K562 (cell line): Measurements from ENCODE around the gene JAKMIP2. TPM values are rescaled to one million over a fixed set of nuclear protein-coding genes. Genes with fewer than 3 reads are reported as not detected.

ENCODE experiments used
- ATAC-seq: fragments of 200-7000 bp; cut with Tn5 transposase; 3 replicates; pipeline ENCODE4 v1.9.1; 2020; ENCODE audit warnings: moderate library complexity
- BruUV-seq: library from RNA; stranded (reverse); fragments of 400-500 nt; replicated peaks from 2 replicates; lab custom pipeline; 2021; lab: Mats Ljungman, UMichigan
- CTCF ChIA-PET: fragments of 300-600 bp; formaldehyde crosslinking; extraction: SDS; loops from one replicate; lab custom pipeline; 2021; ENCODE audit warnings: low intra/inter-chr PET ratio; lab: Yijun Ruan, JAX
- POLR2A ChIA-PET: fragments of 300-600, 350-650 bp; sonication (Branson Sonifier 250); formaldehyde crosslinking; extraction: SDS; loops from one replicate; lab custom pipeline; 2021; ENCODE audit warnings: antibody characterized with exemption, inconsistent platforms; lab: Yijun Ruan, JAX
- DNase-seq, 4 experiments: peaks; one replicate each; pipeline versions ENCODE4 v3.0.0 to v3.0.0-alpha.2; 2011 to 2018; ENCODE audit warnings: low spot score in 3 of 4, mixed read lengths in 3 of 4; ENCODE audit errors: extremely low read depth in 1 of 4
- FAIRE-seq: peaks from 2 replicates; lab custom pipeline; 2011; peaks lifted over from hg19 to GRCh38; lab: Jason Lieb, UNC
- H2AFZ ChIP-seq: 2 replicates; pipeline ENCODE4 v1.6.0; 2011; ENCODE audit warnings: low read depth, low read length, control low read depth, inconsistent platforms
- H3K27ac ChIP-seq: fragments of 200-600 bp; 3 replicates; pipeline ENCODE4 v1.8.0; 2011; ENCODE audit warnings: low read depth, mild to moderate bottlenecking, control low read depth, inconsistent platforms, low read length, moderate library complexity, mixed read lengths; ENCODE audit errors: extremely low read depth
- H3K27me3 ChIP-seq, 2 experiments: fragments of 300-600 bp in 1 of 2; 2 replicates in 1 of 2; 3 replicates in 1 of 2; pipeline versions ENCODE4 v1.6.0 to v1.8.0; 2011; ENCODE audit warnings: inconsistent platforms in 2 of 2, low read length in 2 of 2, mild to moderate bottlenecking in 1 of 2, mixed read lengths in 1 of 2, moderate library complexity in 1 of 2; ENCODE audit not compliant: control insufficient read depth in 2 of 2, insufficient read depth in 2 of 2
- H3K36me3 ChIP-seq: fragments of 300-600 bp; 3 replicates; pipeline ENCODE4 v1.8.0; 2011; ENCODE audit warnings: mild to moderate bottlenecking, low read length, inconsistent platforms; ENCODE audit not compliant: control insufficient read depth, insufficient read depth
- H3K4me1 ChIP-seq, 2 experiments: fragments of 200-600 bp in 1 of 2; replicated peaks in 1 of 2; 2 replicates in 1 of 2; 3 replicates in 1 of 2; pipeline versions ENCODE4 v1.5.1 to v1.8.0; 2011; ENCODE audit warnings: inconsistent platforms in 2 of 2, low read length in 2 of 2, mild to moderate bottlenecking in 1 of 2, mixed read lengths in 1 of 2, moderate library complexity in 1 of 2; ENCODE audit not compliant: control insufficient read depth in 2 of 2, insufficient read depth in 2 of 2
- H3K4me2 ChIP-seq: 2 replicates; pipeline ENCODE4 v1.6.1; 2011; ENCODE audit warnings: low read length, control low read depth, inconsistent platforms, mixed read lengths; ENCODE audit not compliant: insufficient read depth
- H3K4me3 ChIP-seq: fragments of 200-600 bp; sonication (generic), shearing (Covaris generic); 2 replicates; pipeline ENCODE4 v1.5.1; 2016; ENCODE audit warnings: control low read depth, inconsistent platforms
- H3K79me2 ChIP-seq: fragments of 200-600 bp; 3 replicates; pipeline ENCODE4 v1.8.0; 2011; ENCODE audit warnings: low read length, inconsistent platforms; ENCODE audit not compliant: control insufficient read depth, insufficient read depth
- H3K9ac ChIP-seq, 2 experiments: 2 replicates each; pipeline versions ENCODE4 v1.6.0 to v1.6.1; 2011; ENCODE audit warnings: low read depth in 2 of 2, low read length in 2 of 2, control low read depth in 1 of 2, inconsistent platforms in 1 of 2, mild to moderate bottlenecking in 1 of 2, mixed read lengths in 1 of 2; ENCODE audit not compliant: insufficient read depth in 1 of 2
- H3K9me1 ChIP-seq: one replicate; pipeline ENCODE4 v1.6.0; 2011; ENCODE audit warnings: inconsistent platforms, mild to moderate bottlenecking, low read length, moderate library complexity; ENCODE audit not compliant: control insufficient read depth, insufficient read depth
- H3K9me3 ChIP-seq: replicated peaks from 2 replicates; pipeline ENCODE4 v1.5.1; 2011; ENCODE audit warnings: low read depth, low read length, inconsistent platforms; ENCODE audit not compliant: control insufficient read depth, insufficient read depth
- H4K20me1 ChIP-seq: replicated peaks from 2 replicates; pipeline ENCODE4 v1.6.1; 2011; ENCODE audit warnings: low read length, inconsistent platforms, mixed read lengths; ENCODE audit not compliant: control insufficient read depth, insufficient read depth
- KHSRP ChIP-seq: fragments of 450-650 bp; IDR thresholded peaks from 2 replicates; pipeline ENCODE4 v1.6.1; 2017
- MCM7 ChIP-seq, 2 experiments: fragments of 450-650 bp; IDR thresholded peaks; 2 replicates each; pipeline ENCODE4 v1.6.1; 2016 to 2018
- SIX5 ChIP-seq, 2 experiments: IDR thresholded peaks; 2 replicates each; pipeline ENCODE4 v1.6.1; 2011; ENCODE audit warnings: low read length in 2 of 2, borderline replicate concordance in 1 of 2, low read depth in 1 of 2, mild to moderate bottlenecking in 1 of 2, moderate library complexity in 1 of 2; ENCODE audit not compliant: insufficient read depth in 1 of 2
- ZC3H11A ChIP-seq: IDR thresholded peaks from 2 replicates; pipeline ENCODE4 v1.6.1; 2012; ENCODE audit warnings: low read depth, low read length, improper control_type of control experiment
- ZNF24 ChIP-seq: fragments of 450-650 bp; IDR thresholded peaks from 2 replicates; pipeline ENCODE4 v1.6.1; 2016
- WGBS: fragments of 100-300 bp; shearing (Covaris generic); methylation state at CpG from one replicate; pipeline ENCODE4 v1.1.6; 2016; ENCODE audit warnings: low coverage, mixed read lengths; ENCODE audit not compliant: insufficient coverage; ENCODE audit errors: missing lambda C conversion rate; 5-methylcytosine and 5-hydroxymethylcytosine counted together
- in situ Hi-C: fragments of 300-500 bp; cut with MboI; formaldehyde crosslinking; loops from 4 replicates; pipeline ENCODE4 v1.15.0; 2018; ENCODE audit warnings: inconsistent platforms, mixed read lengths
- intact Hi-C: fragments of 100-400 bp; cut with micrococcal nuclease; formaldehyde crosslinking; loops from 2 replicates; pipeline ENCODE4 v1.14.2; 2022
- polyA plus RNA-seq, 8 experiments: library from polyadenylated mRNA; depleted of rRNA in 4 of 8; stranded (reverse) in 5 of 8; unstranded in 3 of 8; fragments of >200 nt; fragmentation: Nextera tagmentation in 2 of 8; fragmentation: Illumina TruSeq in 1 of 8; extraction: Ambion mirVana in 2 of 8; extraction: Trizol in 1 of 8; gene quantifications; 2 replicates each; pipeline versions ENCODE4 v1.2.1 to v1.2.3, GENCODE V29; 2011 to 2014; ENCODE audit warnings: inconsistent platforms in 1 of 8, missing spikeins in 1 of 8
- total RNA-seq, 7 experiments: library from RNA; depleted of rRNA in 6 of 7; stranded (reverse); fragments of >200 nt in 6 of 7; fragmentation: Illumina TruSeq in 2 of 7; extraction: Trizol in 2 of 7; gene quantifications; 2 replicates each; pipeline versions ENCODE4 v1.2.1 to v1.2.3, GENCODE V29; 2011 to 2021; ENCODE audit warnings: low replicate concordance in 1 of 7
- TF ChIP-seq, protein P1 (sequence below): fragments of 450-650 bp; IDR thresholded peaks from 2 replicates; pipeline ENCODE4 v1.6.1; 2014; ENCODE audit warnings: low read depth, mild to moderate bottlenecking, moderate library complexity, borderline replicate concordance
- TF ChIP-seq, protein P2 (sequence below): fragments of 450-650 bp; formaldehyde crosslinking; IDR thresholded peaks from 2 replicates; pipeline ENCODE4 v1.4.0; 2020; ENCODE audit warnings: mild to moderate bottlenecking
- TF ChIP-seq, protein P3 (sequence below): IDR thresholded peaks from 3 replicates; pipeline ENCODE4 v1.6.1; 2011; ENCODE audit warnings: borderline replicate concordance, mild to moderate bottlenecking; ENCODE audit not compliant: insufficient read length, insufficient read depth
- TF ChIP-seq, protein P4 (sequence below): sonication (generic); formaldehyde crosslinking; IDR thresholded peaks from 2 replicates; pipeline ENCODE4 v1.8.0; 2022; ENCODE audit warnings: mild to moderate bottlenecking, missing genetic modification reagents

The JAKMIP2 gene
- total and polyA plus RNA-seq, 9 of the 15 experiments (the other 6 are each of a cell fraction or from before 2014, with no cell fraction given): not detected

DNA sequence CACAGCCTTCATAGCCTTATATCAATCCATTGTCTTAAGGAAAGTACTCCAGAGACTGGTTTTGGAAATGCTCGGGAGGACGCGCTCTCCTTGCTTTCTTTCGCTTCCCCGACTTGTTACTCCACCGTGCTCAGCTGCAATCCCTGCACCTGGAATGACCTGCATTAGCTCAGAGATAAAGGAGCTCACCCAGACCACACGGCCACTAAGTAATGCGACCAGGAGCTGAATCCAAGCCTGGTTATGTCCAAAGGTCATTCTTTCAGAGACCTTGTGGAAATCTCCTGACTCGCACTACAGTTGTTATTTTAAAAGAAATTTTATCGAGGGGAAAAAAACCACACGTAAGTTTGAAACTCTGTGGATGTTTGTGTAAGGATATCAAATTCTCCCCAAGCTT is 137.3 kb downstream of the JAKMIP2 start:
- ATAC-seq (no peak), DNase-seq (no peak), FAIRE-seq (no peak)
- Histone ChIP-seq H4K20me1 (no peaks in the 10 kb centered on the region), H3K79me2 (no peaks in the 10 kb centered on the region), H3K27me3 (no peaks in the 10 kb centered on the region), H3K4me1 (no peaks in the 10 kb centered on the region), H3K9me3 (no peaks in the 10 kb centered on the region), H3K4me3 (no peak overlapping the region), H3K9ac (no peak overlapping the region), H3K4me2 (no peak overlapping the region), H3K36me3 (no peaks in the 10 kb centered on the region), H2AFZ (no peak overlapping the region), H3K9me1 (no peaks in the 10 kb centered on the region), H3K27ac (no peak overlapping the region)
- TF ChIP-seq ZNF24: no peak
- TF ChIP-seq KHSRP: no peak
- TF ChIP-seq, protein P1, sequence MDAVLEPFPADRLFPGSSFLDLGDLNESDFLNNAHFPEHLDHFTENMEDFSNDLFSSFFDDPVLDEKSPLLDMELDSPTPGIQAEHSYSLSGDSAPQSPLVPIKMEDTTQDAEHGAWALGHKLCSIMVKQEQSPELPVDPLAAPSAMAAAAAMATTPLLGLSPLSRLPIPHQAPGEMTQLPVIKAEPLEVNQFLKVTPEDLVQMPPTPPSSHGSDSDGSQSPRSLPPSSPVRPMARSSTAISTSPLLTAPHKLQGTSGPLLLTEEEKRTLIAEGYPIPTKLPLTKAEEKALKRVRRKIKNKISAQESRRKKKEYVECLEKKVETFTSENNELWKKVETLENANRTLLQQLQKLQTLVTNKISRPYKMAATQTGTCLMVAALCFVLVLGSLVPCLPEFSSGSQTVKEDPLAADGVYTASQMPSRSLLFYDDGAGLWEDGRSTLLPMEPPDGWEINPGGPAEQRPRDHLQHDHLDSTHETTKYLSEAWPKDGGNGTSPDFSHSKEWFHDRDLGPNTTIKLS: no peak
- TF ChIP-seq, protein P2, sequence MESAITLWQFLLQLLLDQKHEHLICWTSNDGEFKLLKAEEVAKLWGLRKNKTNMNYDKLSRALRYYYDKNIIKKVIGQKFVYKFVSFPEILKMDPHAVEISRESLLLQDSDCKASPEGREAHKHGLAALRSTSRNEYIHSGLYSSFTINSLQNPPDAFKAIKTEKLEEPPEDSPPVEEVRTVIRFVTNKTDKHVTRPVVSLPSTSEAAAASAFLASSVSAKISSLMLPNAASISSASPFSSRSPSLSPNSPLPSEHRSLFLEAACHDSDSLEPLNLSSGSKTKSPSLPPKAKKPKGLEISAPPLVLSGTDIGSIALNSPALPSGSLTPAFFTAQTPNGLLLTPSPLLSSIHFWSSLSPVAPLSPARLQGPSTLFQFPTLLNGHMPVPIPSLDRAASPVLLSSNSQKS (CRISPR knock-in tag): no peak
- TF ChIP-seq, protein P3, sequence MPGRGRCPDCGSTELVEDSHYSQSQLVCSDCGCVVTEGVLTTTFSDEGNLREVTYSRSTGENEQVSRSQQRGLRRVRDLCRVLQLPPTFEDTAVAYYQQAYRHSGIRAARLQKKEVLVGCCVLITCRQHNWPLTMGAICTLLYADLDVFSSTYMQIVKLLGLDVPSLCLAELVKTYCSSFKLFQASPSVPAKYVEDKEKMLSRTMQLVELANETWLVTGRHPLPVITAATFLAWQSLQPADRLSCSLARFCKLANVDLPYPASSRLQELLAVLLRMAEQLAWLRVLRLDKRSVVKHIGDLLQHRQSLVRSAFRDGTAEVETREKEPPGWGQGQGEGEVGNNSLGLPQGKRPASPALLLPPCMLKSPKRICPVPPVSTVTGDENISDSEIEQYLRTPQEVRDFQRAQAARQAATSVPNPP: no peak
- TF ChIP-seq, protein P4, sequence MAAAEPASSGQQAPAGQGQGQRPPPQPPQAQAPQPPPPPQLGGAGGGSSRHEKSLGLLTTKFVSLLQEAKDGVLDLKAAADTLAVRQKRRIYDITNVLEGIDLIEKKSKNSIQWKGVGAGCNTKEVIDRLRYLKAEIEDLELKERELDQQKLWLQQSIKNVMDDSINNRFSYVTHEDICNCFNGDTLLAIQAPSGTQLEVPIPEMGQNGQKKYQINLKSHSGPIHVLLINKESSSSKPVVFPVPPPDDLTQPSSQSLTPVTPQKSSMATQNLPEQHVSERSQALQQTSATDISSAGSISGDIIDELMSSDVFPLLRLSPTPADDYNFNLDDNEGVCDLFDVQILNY (CRISPR knock-in tag): no peak
- TF ChIP-seq ZC3H11A: no peak
- TF ChIP-seq MCM7 (IDR thresholded peaks at IDR 0.05): no peak
- TF ChIP-seq SIX5 (IDR thresholded peaks at IDR 0.05; ENCODE audit: borderline replicate concordance in 1 of 2, insufficient read depth in 1 of 2, low read depth in 1 of 2, low read length in 2 of 2): no peak
- POLR2A ChIA-PET: no interaction called here
- no TSS peak for BruUV-seq
- CTCF ChIA-PET: no interaction called here
- intact Hi-C loops: no loop called here
- in situ Hi-C loops: no loop called here
- WGBS: 2% methylated on average over 11 of the region's 11 CpGs
